CD14-positive monocyte (primary cell): Measurements from ENCODE around the gene SPTBN1. TPM values are rescaled to one million over a fixed set of nuclear protein-coding genes. Genes with fewer than 3 reads are reported as not detected.

ENCODE experiments used
- DNase-seq, 3 donors: peaks; one replicate each; pipeline ENCODE4 v3.0.0-alpha.2; 2011 to 2022
- H2AFZ ChIP-seq: 2 replicates; pipeline ENCODE4 v1.6.0; 2012; ENCODE audit warnings: mild to moderate bottlenecking, low read depth, low read length, inconsistent platforms; ENCODE audit not compliant: insufficient read depth, poor library complexity, severe bottlenecking
- H3K27ac ChIP-seq, 2 donors: 1 replicate in 1 of 2; 2 replicates in 1 of 2; pipeline ENCODE4 v1.5.1; 2012 to 2013; ENCODE audit warnings: low read length in 2 of 2, control low read depth in 1 of 2, inconsistent platforms in 1 of 2, low read depth in 1 of 2, mild to moderate bottlenecking in 1 of 2
- H3K27me3 ChIP-seq, 2 donors: one replicate each; pipeline versions ENCODE4 v1.6.0 to v1.6.1; 2011 to 2013; ENCODE audit warnings: low read length in 2 of 2; ENCODE audit not compliant: control insufficient read depth in 2 of 2, insufficient read depth in 2 of 2
- H3K36me3 ChIP-seq, 2 donors: replicated peaks in 1 of 2; 1 replicate in 1 of 2; 2 replicates in 1 of 2; pipeline versions ENCODE4 v1.5.1 to v1.6.1; 2012 to 2013; ENCODE audit warnings: low read length in 2 of 2, control low read depth in 1 of 2, inconsistent platforms in 1 of 2, mild to moderate bottlenecking in 1 of 2; ENCODE audit not compliant: insufficient read depth in 2 of 2, control insufficient read depth in 1 of 2
- H3K4me1 ChIP-seq, 2 donors: 1 replicate in 1 of 2; 2 replicates in 1 of 2; pipeline versions ENCODE4 v1.5.1 to v1.6.1; 2012 to 2013; ENCODE audit warnings: low read length in 2 of 2, control low read depth in 1 of 2, inconsistent platforms in 1 of 2, mild to moderate bottlenecking in 1 of 2, moderate library complexity in 1 of 2; ENCODE audit not compliant: insufficient read depth in 2 of 2, control insufficient read depth in 1 of 2
- H3K4me2 ChIP-seq: replicated peaks from 2 replicates; pipeline ENCODE3; 2012; ENCODE audit warnings: low read length, moderate library complexity, mild to moderate bottlenecking; ENCODE audit not compliant: poor library complexity, severe bottlenecking; ENCODE audit errors: extremely low read depth
- H3K4me3 ChIP-seq, 3 experiments: fragments of 200-600 bp in 1 of 3; sonication (generic) in 1 of 3; replicated peaks in 1 of 3; 1 replicate in 2 of 3; 2 replicates in 1 of 3; pipeline ENCODE4 v1.5.1; 2011 to 2013; ENCODE audit warnings: low read length in 3 of 3, mild to moderate bottlenecking in 3 of 3, control low read depth in 2 of 3, low read depth in 2 of 3, inconsistent platforms in 1 of 3, moderate library complexity in 1 of 3
- H3K79me2 ChIP-seq: 2 replicates; pipeline ENCODE4 v1.6.0; 2012; ENCODE audit warnings: mild to moderate bottlenecking, control low read depth, inconsistent platforms, low read length, moderate library complexity; ENCODE audit not compliant: insufficient read depth
- H3K9ac ChIP-seq: 2 replicates; pipeline ENCODE4 v1.6.0; 2017; ENCODE audit warnings: low read length, mild to moderate bottlenecking; ENCODE audit not compliant: insufficient read depth, poor library complexity, severe bottlenecking
- H3K9me3 ChIP-seq, 2 donors: replicated peaks in 1 of 2; 1 replicate in 1 of 2; 2 replicates in 1 of 2; pipeline versions ENCODE4 v1.5.1 to v1.6.1; 2012 to 2013; ENCODE audit warnings: low read length in 2 of 2, control low read depth in 1 of 2; ENCODE audit not compliant: control insufficient read depth in 1 of 2, insufficient read depth in 1 of 2
- H4K20me1 ChIP-seq: 2 replicates; pipeline ENCODE4 v1.6.0; 2012; ENCODE audit warnings: mild to moderate bottlenecking, low read length, control low read depth, moderate library complexity; ENCODE audit not compliant: insufficient read depth
- H3K27ac Mint-ChIP-seq, 7 donors: one replicate each; pipeline ENCODE4 v1.8.0; 2020; ENCODE audit warnings: mild to moderate bottlenecking in 7 of 7, mixed read lengths in 7 of 7, moderate library complexity in 6 of 7, inconsistent platforms in 2 of 7
- H3K27me3 Mint-ChIP-seq, 3 donors: one replicate each; pipeline ENCODE4 v1.8.0; 2021 to 2022; ENCODE audit warnings: low read depth in 3 of 3, mild to moderate bottlenecking in 3 of 3, mixed read lengths in 3 of 3, moderate library complexity in 3 of 3, inconsistent platforms in 1 of 3
- H3K36me3 Mint-ChIP-seq, 2 donors: one replicate each; pipeline ENCODE4 v1.8.0; 2020; ENCODE audit warnings: mixed read lengths in 2 of 2, inconsistent platforms in 1 of 2, mild to moderate bottlenecking in 1 of 2
- H3K4me1 Mint-ChIP-seq: one replicate; pipeline ENCODE4 v1.8.0; 2020; ENCODE audit warnings: mild to moderate bottlenecking, mixed read lengths
- H3K4me3 Mint-ChIP-seq, 2 donors: one replicate each; pipeline ENCODE4 v1.8.0; 2020; ENCODE audit warnings: mild to moderate bottlenecking in 2 of 2, mixed read lengths in 2 of 2, moderate library complexity in 1 of 2
- H3K9me3 Mint-ChIP-seq, 7 donors: one replicate each; pipeline ENCODE4 v1.8.0; 2020 to 2022; ENCODE audit warnings: mixed read lengths in 7 of 7, mild to moderate bottlenecking in 6 of 7, moderate library complexity in 6 of 7, inconsistent platforms in 2 of 7
- WGBS: methylation state at CpG from one replicate; pipeline ENCODE4 v1.1.5; 2013; ENCODE audit warnings: missing lambda C conversion rate; ENCODE audit not compliant: insufficient coverage; 5-methylcytosine and 5-hydroxymethylcytosine counted together
- intact Hi-C, 2 donors: fragments of 100-400 bp; cut with micrococcal nuclease; formaldehyde crosslinking; loops; one replicate each; pipeline versions ENCODE4 v1.15.0 to v1.15.1; 2023
- polyA plus RNA-seq, 3 donors: library from polyadenylated mRNA; depleted of rRNA in 1 of 3; unstranded in 2 of 3; stranded (reverse) in 1 of 3; fragments of 300-500 nt in 2 of 3; fragments of >200 nt in 1 of 3; fragmentation: Illumina TruSeq in 2 of 3; gene quantifications; 1 replicate in 2 of 3; 2 replicates in 1 of 3; pipeline ENCODE4 v1.2.3, GENCODE V29; 2012 to 2021
- TF ChIP-seq, protein P1 (sequence below): fragments of 200-600 bp; IDR thresholded peaks from one replicate; pipeline ENCODE4 v1.8.0; 2022; ENCODE audit warnings: antibody characterized with exemption, mild to moderate bottlenecking

The SPTBN1 gene
- polyA plus RNA-seq, 3 donors = 0.79 to 2.8 (median 1.7) TPM

DNA sequence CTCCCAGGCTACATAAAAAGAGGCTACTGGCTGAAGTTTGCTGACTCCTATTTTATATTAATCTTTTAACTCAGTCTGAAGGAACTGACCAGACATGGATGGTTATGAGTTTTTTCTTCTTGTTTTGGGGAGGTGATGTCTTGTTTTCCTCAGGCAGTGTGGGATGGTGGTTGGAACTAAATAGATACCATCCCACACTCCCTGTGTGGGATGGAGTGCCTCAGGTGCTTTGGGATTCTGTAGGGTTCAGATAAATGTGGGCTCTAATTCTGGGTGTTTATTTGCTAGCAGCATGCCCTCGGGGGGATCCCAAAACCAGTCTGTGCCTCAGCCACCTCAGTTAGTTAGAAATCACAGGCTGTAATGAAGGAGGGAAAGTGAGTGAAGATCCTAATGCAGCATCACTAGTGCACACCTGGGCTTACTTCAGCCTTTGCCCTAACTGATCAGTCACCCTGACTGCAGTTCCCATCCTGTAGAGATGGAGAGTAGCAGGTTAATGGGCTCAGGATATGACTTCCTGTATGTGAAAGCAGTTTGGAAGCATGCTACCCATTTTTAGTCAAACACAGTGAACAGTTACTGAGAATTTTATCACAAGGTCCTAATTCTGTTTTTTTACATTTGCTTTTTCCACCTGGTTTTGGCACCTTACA lies 132.2 kb downstream of the SPTBN1 start:
- H3K4me3 Mint-ChIP-seq = no peak overlapping the region
- H3K36me3 Mint-ChIP-seq = peaks cover 9 to 12% of the 10 kb centered on the region in 2 donors
- no peaks in the 10 kb centered on the region for H3K27me3 ChIP-seq
- 50% methylated on average over 1 of the region's 1 CpG for WGBS
- no peak overlapping the region for H3K27ac ChIP-seq
- no peaks in the 10 kb centered on the region for H4K20me1 ChIP-seq
- no peak overlapping the region for H3K9ac ChIP-seq
- peak overlapping the region in 1 of 7 donors; percentile 15 for H3K27ac Mint-ChIP-seq
- TF ChIP-seq, protein P1, sequence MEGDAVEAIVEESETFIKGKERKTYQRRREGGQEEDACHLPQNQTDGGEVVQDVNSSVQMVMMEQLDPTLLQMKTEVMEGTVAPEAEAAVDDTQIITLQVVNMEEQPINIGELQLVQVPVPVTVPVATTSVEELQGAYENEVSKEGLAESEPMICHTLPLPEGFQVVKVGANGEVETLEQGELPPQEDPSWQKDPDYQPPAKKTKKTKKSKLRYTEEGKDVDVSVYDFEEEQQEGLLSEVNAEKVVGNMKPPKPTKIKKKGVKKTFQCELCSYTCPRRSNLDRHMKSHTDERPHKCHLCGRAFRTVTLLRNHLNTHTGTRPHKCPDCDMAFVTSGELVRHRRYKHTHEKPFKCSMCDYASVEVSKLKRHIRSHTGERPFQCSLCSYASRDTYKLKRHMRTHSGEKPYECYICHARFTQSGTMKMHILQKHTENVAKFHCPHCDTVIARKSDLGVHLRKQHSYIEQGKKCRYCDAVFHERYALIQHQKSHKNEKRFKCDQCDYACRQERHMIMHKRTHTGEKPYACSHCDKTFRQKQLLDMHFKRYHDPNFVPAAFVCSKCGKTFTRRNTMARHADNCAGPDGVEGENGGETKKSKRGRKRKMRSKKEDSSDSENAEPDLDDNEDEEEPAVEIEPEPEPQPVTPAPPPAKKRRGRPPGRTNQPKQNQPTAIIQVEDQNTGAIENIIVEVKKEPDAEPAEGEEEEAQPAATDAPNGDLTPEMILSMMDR = no peak
- peaks cover 8 to 19% of the 10 kb centered on the region in 2 donors for H3K4me1 ChIP-seq
- peaks cover 86% of the 10 kb centered on the region for H3K79me2 ChIP-seq
- no peak for DNase-seq
- H3K27me3 Mint-ChIP-seq = no peaks in the 10 kb centered on the region
- no peaks in the 10 kb centered on the region for H3K36me3 ChIP-seq
- no peak overlapping the region for H3K4me3 ChIP-seq
- peaks cover 34% of the 10 kb centered on the region for H3K4me1 Mint-ChIP-seq
- intact Hi-C loops = no loop called here
- H2AFZ ChIP-seq = no peak overlapping the region
- H3K4me2 ChIP-seq = no peak overlapping the region
- H3K9me3 ChIP-seq = no peaks in the 10 kb centered on the region
- no peaks in the 10 kb centered on the region for H3K9me3 Mint-ChIP-seq

DNA sequence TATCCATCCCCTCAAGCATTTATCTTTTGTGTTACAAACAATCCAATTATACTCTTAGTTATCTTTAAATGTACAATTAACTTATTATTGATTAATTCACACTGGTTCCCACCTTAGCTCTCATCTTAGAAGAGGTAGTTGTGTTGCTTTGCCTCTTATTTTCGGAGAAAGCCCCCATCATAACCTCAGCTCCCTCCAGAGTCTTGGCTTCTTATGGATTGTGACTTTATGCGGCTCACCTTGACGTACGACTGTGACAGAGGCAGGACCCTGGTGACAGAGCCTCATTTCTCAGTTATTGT lies 132.9 kb downstream of the SPTBN1 start:
- H3K9me3 ChIP-seq = no peaks in the 10 kb centered on the region
- H3K36me3 ChIP-seq = no peaks in the 10 kb centered on the region
- no peaks in the 10 kb centered on the region for H4K20me1 ChIP-seq
- Mint-ChIP-seq H3K27me3 (no peaks in the 10 kb centered on the region), H3K27ac (peak overlapping the region in 5 of 7 donors; percentile 26 to 69 (median 40)), H3K36me3 (peaks cover 12 to 14% of the 10 kb centered on the region in 2 donors), H3K4me3 (no peak overlapping the region), H3K4me1 (peaks cover 37% of the 10 kb centered on the region), H3K9me3 (no peaks in the 10 kb centered on the region)
- intact Hi-C loops = no loop called here
- H3K4me2 ChIP-seq = no peak overlapping the region
- H3K79me2 ChIP-seq = peaks cover 84% of the 10 kb centered on the region
- no peak overlapping the region for H3K4me3 ChIP-seq
- no peaks in the 10 kb centered on the region for H3K27me3 ChIP-seq
- H3K9ac ChIP-seq = no peak overlapping the region
- 79% methylated on average over 2 of the region's 4 CpGs for WGBS
- H3K4me1 ChIP-seq = peaks cover 8 to 19% of the 10 kb centered on the region in 2 donors
- H3K27ac ChIP-seq = no peak overlapping the region
- H2AFZ ChIP-seq = peak overlapping the region; percentile 38
- DNase-seq = no peak
- TF ChIP-seq, protein P1 = no peak
